ENCODE data around the gene ERMN. TPM values are rescaled to one million over a fixed set of nuclear protein-coding genes. Genes with fewer than 3 reads are reported as not detected.

ERMN gene, protein sequence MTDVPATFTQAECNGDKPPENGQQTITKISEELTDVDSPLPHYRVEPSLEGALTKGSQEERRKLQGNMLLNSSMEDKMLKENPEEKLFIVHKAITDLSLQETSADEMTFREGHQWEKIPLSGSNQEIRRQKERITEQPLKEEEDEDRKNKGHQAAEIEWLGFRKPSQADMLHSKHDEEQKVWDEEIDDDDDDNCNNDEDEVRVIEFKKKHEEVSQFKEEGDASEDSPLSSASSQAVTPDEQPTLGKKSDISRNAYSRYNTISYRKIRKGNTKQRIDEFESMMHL
- 0.32 and 0.73 TPM in 2 replicates for total RNA-seq

GRCh38 chr2:157325786-157326185 is at the start of gene ERMN:
Gene ERMN (minus strand): TSS chr2:157325824. CDS start chr2:157325642, 182 bp downstream.

Other genes with a start within 250 kb of the ERMN start
- 48.7 and 52.6 TPM in 2 replicates for gene GALNT5, start 68.1 kb downstream of the ERMN start, total RNA-seq
- not detected in 2 replicates for gene CYTIP, start 118.3 kb upstream of the ERMN start, total RNA-seq